GM21390 (cell line): ENCODE results near the gene TMEM63B.
"Not testable (repeated sequence)": the region's sequence is repeated elsewhere in the genome, so short reads cannot be mapped to it uniquely, and the experiment has no call there.

ENCODE experiments used
- ATAC-seq: cut with Tn5 transposase; IDR thresholded peaks from one replicate; pipeline ENCODE4 v1.9.1; 2021; ENCODE audit not compliant: unreplicated experiment

TMEM63B gene

DNA sequence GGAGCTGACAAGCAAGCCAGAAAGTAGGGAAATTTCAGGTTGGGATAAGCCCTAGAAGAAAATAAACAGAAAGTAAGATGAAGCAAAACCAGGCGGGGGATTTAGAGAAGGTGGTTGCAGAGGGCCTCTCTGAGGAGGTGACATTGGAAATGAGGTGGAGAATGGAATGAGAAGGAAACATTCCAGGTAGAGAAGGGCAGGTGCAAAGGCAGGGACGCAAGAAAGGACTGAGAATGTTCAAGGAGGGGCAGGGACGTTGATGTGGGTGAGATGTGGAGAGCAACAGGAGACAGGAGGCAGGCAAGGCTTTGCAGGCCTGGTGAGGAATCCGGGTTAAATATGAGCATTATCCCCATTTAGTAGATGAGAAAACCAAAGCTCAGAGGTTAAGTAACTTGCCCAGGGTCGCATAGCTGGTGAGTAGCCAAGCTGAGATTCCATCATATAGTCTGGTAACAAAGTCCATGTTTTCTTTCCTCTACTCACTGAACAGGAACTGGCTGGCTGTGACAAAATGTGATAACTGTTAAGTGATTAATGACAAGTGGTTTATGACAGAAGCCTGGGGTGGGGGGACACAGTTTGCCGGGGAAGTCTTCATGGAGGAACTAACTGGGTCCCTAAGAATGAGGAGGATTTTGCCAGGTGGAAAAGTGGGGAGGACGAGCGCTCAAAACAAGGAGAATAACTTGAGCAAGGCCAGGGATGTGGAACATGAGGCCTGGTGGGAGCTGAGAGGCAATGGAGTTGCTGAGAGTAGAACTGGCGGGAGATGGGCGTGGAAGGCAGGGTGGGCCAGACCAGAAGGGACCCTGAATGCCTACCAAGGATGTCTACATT is 32.7 kb upstream of the TMEM63B start:
- no peak for ATAC-seq

DNA sequence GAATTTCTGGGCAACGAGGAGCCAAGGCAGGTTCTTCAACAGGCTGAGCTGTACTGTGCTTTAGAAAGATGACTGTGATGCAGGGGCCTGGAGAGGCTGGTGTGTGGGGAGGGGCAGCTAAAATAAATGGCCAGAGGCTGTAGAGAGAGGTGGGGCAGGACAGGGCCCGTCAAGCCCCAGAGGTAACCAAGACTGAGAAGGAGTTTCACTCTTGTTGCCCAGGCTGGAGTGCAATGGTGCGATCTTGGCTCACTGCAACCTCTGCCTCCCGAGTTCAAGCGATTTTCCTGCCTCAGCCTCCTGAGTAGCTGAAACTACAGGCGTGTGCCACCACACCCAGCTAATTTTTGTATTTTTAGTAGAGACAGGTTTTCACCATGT is 32.1 kb upstream of the TMEM63B start:
- not testable (repeated sequence) for ATAC-seq

- no peak for ATAC-seq
Measured at GRCh38 chr6:44096612-44097011, 30.7 kb upstream of the TMEM63B start.

GRCh38 chr6:44097782-44098317 is 29.5 kb upstream of the TMEM63B start:
- ATAC-seq, result no peak

GRCh38 chr6:44099192-44099591 is 28.2 kb upstream of the TMEM63B start:
- no peak for ATAC-seq

- no peak for ATAC-seq
Measured at GRCh38 chr6:44100088-44100550, 27.2 kb upstream of the TMEM63B start.

DNA sequence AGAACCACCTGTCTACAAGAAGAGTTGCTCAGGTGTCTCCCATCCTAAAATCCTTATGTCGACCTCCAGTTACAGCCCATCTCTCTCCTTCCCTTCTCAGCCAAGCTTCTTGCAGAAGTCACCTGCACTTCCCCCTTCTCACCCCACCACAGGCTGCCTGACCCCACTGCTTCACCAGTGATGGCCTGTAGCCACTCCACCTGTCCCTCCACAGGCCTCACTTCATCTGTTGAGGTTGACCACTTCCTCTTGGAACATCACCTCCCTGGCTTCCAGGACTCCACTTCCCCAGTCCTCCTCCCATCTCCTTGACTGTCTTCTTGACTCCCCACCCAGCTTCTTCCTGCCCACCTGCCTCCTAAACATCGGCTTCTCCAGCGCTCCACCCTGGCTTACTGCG is 25.5 kb upstream of the TMEM63B start:
- no peak for ATAC-seq

DNA sequence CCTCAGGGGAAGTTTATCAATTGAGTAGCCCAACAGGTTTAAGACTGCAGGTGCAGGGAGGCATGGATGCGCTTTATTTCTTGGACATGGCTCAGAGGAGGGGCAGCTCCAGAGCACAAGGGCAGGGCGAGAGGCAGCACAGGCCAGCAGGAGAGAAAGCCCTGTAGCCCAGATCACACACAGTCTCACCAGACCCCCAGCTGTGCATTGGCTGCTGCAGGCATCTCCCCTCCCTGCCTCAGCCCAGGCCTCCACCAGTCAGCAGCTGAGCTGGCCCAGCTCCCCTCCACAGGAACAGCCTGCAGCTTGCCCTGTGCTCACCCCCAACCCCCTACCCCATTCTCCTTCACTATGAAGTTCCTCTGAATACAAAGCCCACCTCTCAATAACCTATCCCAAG is 24.8 kb upstream of the TMEM63B start:
- ATAC-seq, result no peak

DNA sequence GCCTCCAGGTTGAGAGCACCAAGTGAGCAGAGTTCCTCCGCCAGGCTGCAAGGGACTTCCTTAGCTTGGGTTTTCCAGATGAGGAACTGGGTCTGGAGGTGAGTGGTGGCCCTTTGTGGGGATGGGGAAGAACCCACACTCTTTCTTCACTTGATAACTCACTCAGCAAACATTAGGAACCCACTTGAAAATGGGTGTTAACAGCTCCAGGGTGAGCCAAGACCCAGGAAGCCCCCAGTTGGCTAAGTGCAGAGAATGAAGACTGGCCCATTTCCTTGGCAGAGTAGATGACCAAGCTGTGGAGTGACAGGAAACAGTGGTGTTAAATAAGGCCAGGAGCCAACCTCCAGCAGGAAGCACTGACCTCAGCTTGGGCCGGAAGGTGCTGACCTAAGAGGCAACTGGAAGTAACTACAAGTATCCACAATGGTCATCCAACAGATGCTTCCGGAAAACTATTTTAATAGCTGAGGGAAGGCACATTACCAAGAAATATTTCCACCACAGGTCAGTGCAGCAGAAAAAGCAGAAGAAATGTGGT is 22.8 kb upstream of the TMEM63B start:
- no peak for ATAC-seq

DNA sequence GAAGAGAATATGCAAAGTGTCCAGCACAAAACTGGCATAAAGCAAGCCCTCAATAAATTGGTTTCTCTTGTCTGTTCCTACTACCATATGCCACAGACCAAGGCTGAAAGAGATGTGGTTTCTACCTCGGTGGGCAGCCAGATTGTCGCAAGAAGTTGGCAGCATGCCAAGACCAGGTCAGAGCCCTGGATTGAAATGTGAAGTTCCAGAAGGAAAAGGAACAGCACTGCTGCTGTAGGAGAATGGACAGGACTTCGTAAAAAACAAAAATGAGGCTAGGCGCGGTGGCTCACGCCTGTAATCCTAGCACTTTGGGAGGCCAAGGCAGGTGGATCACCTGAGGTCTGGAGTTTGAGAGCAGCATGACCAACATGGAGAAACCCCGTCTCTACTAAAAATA is 22.2 kb upstream of the TMEM63B start:
- no peak for ATAC-seq

DNA sequence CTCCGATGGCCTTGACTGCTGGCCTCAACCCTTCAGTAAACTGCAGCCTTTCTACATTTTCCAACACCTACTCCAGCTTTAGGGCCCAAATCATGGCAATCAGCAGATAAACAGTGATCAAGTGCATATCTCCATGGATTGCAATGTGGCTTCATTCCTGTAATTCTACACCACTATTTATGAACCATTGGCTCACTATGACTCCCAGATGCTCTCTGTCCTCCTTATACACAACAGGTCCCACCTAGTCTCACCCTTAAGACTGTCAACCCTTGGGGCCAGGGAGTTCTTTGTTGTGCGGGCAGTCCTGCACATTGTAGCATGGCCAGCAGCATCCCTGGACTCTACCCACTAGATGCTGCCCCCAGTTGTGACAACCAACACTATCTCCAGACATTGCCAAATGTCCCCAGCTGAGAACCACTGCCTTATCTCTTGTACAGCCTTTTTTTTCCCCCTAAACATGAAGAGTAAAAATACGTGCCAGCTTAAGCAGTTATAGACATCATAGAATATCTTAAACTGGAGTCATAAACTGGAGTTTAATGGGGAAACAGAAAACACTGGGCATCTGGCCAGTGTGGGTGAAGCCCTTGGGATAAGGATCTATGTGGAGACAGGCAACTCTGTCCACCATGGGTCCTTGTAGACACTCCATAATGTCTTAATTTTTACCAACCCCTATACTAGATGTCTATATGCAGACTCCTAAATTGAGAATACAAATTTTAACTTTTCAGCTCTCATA is 21.2 kb upstream of the TMEM63B start:
- ATAC-seq, result no peak

- ATAC-seq, result no peak
Measured at GRCh38 chr6:44107017-44107416, 20.3 kb upstream of the TMEM63B start.

- no peak for ATAC-seq
Measured at GRCh38 chr6:44108471-44108870, 18.9 kb upstream of the TMEM63B start.

GRCh38 chr6:44109212-44109611 is 18.1 kb upstream of the TMEM63B start:
- ATAC-seq, result no peak

GRCh38 chr6:44110005-44110676 is 17.2 kb upstream of the TMEM63B start:
- no peak for ATAC-seq

GRCh38 chr6:44110966-44111365 is 16.4 kb upstream of the TMEM63B start:
- ATAC-seq, result no peak

- ATAC-seq, result no peak
Measured at GRCh38 chr6:44111434-44112417, 15.6 kb upstream of the TMEM63B start.

DNA sequence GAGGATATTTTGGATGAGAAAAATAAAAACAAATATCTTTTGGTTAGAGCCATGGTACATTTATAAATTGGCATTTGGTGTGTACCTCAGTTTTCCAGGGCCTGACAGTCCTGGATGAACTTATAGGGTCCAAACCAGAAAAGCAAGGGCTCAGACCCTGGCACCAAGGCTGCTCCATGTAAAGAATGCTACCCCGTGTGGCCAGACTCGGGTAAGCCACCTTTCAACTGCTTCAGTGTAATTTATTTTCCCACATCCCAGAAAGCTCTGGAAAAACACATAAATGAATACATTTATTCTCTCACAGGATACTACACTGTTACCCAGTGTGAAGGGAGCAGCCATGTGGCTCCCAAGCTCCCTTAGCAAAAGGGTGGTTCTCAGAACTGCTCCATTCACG is 13.9 kb upstream of the TMEM63B start:
- ATAC-seq, result no peak

- ATAC-seq, result no peak
Measured at GRCh38 chr6:44115866-44116265, 11.5 kb upstream of the TMEM63B start.
